Hematopoietic multipotent progenitor cell treated with erythropoietin and hydrocortisone succinate and interleukin-3 and kit ligand, for 15 days (in vitro differentiated cells): ENCODE measurements around the gene KRT7.
"Not testable (repeated sequence)": the region's sequence is repeated elsewhere in the genome, so short reads cannot be mapped to it uniquely, and the experiment has no call there.

Experiments used
- DNase-seq: peaks from one replicate; pipeline ENCODE4 v3.0.0-alpha.2; 2015; ENCODE audit warnings: low spot score

KRT7 gene

DNA sequence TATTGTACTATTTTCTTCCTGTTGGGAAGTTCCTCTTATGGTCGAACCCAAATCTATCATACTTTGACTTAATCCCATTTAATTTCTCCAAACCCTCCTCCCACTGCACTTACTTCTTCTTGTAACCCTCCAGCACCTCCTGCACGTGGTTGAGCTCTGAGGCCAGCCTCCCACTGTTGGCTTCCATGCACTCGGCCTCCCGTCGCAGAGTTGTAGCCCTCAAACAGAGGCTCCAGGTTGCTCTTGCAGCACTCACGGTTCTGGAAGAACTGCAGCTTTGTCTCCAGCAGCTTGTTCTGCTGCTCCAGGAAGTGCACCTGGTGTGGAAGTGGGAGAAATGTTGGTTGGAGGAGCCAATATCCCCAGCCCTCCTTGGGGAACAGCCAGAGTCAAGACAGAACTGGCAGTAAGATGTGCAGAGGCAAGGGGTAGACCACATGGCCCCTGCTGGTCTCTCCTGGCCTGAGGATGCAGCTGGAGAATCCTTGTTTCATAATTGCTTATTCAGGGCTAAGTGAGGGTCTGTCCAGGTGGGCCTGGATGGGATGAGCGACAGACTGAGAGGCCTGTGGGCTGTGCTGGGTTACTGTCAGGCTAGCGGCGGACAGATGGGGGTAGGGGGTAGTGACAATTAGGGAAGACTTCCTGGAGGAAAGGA lies 23.0 kb downstream of the KRT7 start:
- DNase-seq, result no peak

DNA sequence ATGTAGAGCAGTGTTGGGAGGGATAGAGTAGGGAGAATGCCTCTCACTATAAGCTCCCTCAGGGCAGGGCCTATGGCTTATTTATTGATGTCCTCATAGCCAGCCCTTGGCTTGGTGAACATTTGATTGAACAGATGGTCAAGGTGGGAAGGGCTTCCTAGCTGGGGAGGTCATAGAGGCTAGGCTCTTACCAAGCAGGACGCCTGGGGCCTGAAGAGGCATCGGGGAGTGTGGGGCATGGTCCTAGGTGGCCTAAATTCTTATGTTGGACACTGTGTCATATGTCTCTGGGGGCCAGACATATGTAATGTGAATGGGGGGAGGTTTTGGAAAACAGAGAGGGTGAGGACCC lies 23.5 kb downstream of the KRT7 start:
- no peak for DNase-seq

- no peak for DNase-seq
These were observed 24.1 kb downstream of the KRT7 start for GRCh38 chr12:52257074-52257551.

GRCh38 chr12:52257922-52258321 lies 24.9 kb downstream of the KRT7 start:
- not testable (repeated sequence) for DNase-seq

DNA sequence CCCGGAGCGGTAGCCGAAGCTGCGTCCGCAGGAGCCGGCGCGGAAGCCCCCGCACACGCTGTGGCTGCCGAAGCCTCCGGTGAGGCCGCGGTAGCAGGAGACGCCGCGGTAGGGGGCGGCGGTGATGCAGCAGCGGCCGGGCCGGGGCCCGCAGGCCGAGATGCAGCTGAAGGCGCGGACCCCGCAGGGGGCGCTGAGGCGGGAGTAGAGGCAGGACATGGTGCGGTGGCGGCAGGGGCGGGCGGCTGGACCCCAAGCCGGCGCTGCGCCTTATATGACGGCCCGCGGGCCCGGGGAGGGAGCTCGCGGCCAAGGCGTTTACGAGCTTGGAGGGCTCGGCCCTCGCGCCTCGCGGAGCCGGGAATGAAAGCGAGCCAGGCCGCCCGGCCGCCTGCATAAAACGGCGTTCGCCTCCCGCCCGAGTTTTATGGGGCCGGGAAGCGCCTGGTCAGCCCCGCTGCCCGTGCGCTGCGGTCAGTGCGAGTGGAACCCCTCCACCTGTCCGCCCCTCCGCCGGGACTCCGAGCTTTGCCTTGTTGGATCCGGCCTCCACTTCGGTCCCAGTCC lies 25.4 kb downstream of the KRT7 start:
- no peak for DNase-seq

DNA sequence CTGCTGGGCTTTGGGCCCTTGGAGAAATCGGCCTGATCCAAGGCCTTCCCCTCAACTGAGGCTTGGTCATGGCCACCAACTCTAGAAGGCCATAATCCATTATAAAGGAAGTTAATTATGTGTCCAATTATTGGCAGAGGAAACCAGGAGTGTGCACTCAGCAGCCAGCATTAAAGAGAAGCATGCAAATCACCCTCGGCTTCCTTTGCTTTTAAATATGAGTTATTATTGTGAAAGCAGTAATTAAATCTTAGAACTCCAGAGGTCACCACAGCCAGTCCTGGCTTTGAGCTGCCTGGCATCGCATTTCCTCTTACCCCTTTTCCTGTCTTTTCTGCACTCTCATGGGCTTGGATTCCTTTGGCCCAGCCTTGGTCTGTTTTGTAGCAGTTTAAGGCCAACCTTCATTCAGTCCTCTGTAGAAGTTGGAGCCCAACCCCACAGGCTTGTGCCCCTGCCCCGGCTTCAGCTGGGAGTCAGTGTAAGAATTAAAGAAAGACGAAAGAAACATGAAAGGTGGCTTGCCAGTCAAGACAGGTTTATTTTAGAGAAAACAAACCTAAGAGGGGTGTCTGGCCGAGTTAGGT lies 26.7 kb downstream of the KRT7 start:
- DNase-seq, result no peak

DNA sequence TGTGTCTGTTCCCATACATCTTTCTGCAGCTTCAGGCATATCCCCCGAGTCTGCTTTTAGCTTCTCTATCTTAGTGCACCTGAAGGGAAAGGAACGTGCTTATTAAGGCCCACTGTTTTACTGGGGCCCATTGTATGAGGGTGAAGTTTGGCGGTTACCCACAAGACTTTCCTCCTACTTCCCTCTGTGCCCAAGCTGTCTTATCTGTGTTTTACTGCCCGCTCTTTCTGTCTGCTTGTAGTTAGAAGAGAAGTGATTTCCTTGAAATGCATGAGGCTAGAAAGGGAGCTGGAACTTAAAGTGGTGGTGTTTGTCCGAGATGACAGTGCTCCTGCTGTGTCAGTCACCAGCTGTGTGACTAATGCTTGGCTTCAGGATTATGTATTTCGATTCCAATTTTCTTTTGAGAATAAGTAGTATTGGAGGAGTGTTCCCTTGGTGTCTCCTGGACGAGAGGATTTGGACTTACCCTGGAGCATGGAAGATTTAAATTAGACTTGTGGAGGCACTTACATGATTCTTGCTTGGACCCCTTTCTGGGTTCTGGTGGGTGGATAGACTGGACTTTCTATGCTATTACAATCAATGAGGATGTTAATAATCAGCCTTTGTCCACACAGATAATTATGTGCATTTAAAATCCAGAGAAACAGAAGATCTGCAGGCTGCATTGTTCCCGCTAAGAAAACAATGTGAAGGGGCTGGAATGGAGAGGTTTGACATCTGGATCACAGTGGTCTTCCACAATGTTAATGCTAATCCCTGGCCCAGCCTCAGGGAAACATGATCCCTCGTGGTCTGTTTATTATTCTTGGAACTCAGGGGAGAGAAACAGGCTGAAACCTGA lies 27.5 kb downstream of the KRT7 start:
- no peak for DNase-seq

DNA sequence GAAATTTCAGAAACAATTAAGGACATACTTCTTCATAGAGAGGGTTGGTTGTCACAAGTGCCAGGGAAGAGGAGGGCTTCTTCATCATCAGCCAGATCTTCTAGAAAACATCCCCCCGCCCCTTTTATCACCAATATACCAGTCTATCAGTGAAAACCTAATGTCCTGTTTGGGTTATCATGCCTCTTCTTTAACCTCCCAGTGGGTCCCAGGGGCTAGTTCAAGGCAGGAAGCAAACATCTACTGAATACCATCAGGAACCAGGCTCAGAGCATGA lies 28.1 kb downstream of the KRT7 start:
- no peak for DNase-seq

DNA sequence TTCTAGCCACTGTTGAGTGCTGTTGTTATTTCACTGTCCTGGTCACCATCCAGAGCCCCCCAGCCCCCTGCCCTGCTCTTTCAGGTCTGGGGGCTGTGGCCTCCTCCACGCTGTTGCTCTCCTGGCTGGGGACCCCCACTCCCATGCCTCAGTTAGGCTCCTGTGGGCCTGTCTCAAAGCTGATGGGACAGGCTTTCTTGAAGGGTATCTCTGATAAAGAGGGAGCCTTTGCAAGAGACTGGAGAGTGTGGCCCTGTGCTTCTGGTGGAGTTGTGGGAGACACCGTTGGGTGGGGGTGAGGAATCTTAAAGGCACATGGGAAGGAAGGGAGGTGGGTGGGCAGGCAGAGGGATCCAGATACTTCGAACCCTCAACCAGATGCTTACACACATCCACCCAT lies 29.2 kb downstream of the KRT7 start:
- no peak for DNase-seq

- no peak for DNase-seq
These were observed 30.9 kb downstream of the KRT7 start for GRCh38 chr12:52263761-52264434.

DNA sequence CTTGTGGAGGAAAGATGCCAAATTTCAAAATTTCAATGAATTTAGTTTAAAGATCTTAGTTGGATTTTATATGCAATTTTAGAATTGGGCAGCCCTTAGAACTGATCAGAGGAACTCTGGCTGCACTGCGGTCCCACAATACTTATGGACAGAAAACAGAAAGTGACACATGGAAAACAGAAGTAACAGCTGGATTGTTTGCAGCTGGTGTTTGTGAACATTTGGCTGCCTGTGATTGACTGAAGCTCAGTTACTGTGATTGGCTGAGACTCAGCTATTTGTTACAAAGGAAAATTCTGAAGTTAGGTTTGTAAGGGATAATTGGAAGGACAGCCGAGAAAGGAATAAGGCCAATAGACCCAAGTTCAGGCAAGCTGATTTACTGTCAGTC lies 31.4 kb downstream of the KRT7 start:
- DNase-seq, result no peak

GRCh38 chr12:52266514-52266913 lies 33.5 kb downstream of the KRT7 start:
- no peak for DNase-seq

- DNase-seq, result no peak
These were observed 34.2 kb downstream of the KRT7 start for GRCh38 chr12:52267266-52267665.

DNA sequence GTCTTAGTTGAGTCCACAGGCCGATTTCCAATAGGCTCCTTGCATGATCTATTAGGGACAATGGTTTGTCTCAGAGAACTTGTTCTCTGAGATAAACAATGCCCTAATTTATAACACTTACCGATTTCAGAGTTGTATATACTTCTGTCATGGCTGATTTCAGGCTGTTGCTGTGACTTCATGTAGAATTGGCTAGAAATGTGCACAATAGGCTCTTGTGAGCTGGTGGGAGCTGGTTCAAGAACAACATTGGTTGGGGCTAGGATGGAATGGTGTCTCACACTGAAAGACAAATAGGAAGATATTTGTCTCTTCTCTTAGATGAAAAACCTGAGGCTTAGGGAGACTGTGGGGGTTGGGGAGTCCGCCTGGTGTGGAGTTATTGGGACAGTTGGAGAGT lies 34.7 kb downstream of the KRT7 start:
- DNase-seq, result no peak

- DNase-seq, result no peak
These were observed 35.2 kb downstream of the KRT7 start for GRCh38 chr12:52268212-52268611.

DNA sequence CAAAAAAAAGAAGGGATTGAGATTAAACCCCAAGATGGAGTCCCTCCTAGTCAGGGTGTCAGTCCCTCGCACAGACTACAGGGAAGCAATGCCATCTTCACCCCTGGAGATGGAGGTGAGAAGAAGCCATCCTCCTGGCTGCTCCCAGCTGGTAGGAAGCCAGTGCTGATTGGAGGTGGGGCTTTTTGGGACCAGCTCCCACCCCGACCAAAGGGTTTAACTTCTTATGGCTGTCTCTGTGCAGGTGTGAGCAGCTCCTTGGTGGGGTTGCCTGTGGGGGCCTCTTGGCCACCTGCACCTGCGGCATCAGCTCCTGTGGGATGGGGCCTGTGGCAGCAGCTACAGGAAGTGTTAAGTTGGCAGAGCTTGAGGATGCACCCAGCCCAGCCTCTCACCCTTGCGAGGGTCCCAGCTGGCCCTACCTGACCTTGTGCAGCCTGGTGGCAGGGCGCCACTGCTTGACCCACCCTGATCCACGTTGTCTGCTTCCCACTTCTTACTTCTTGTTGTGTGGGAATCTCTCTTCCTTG lies 37.6 kb downstream of the KRT7 start:
- no peak for DNase-seq

DNA sequence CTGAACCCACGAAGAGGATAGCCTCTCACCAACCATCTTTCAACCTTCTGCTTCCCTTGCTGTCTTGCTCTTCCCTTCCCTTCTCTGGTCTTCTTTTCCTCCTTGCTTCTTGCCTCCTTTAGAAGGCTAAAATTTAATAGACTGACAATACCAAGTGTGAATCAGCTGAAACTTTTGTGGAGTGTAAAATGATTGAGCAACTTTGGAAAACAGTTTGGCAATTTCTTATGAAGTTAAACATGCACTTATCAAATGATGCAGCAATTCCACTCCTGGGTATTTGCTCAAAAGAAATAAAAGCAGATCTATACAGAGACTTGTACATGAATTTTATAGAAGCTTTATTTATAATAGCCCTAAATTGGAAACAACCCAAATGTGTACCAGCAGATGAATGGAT lies 38.1 kb downstream of the KRT7 start:
- no peak for DNase-seq

- no peak for DNase-seq
These were observed 41.6 kb downstream of the KRT7 start, which contains the start of gene KRT86 for GRCh38 chr12:52274521-52275120. Gene KRT86 (plus strand): TSS chr12:52274645. CDS start chr12:52301917, 27,272 bp downstream.

- no peak for DNase-seq
These were observed 42.6 kb downstream of the KRT7 start for GRCh38 chr12:52275686-52276085.

GRCh38 chr12:52277486-52278245 lies 44.6 kb downstream of the KRT7 start:
- DNase-seq, result no peak
